K562 (cell line): Measurements from ENCODE around the gene EFEMP2. TPM values are rescaled to one million over a fixed set of nuclear protein-coding genes. Genes with fewer than 3 reads are reported as not detected.
A peak's percentile ranks its signal among the peaks of the same experiment; 100 is the strongest.

Source experiments
- FOXA3 ChIP-seq, 2 experiments: fragments of 450-650 bp in 1 of 2; sonication (generic) in 1 of 2; formaldehyde crosslinking; IDR thresholded peaks in 1 of 2; conservative IDR thresholded peaks in 1 of 2; 2 replicates each; pipeline versions ENCODE4 v1.4.0 to v1.8.0; 2020 to 2022; ENCODE audit warnings: mild to moderate bottlenecking in 2 of 2, missing genetic modification reagents in 1 of 2
- KLF10 ChIP-seq: fragments of 250-450 bp; sonication (Bioruptor Pico); IDR thresholded peaks from 2 replicates; pipeline ENCODE4 v1.6.1; 2021; ENCODE audit warnings: matching md5 sums
- NFE2 ChIP-seq: IDR thresholded peaks from 2 replicates; pipeline ENCODE4 v1.6.1; 2014; ENCODE audit warnings: antibody characterized with exemption, low read depth
- RBFOX2 ChIP-seq: fragments of 200-400 bp; formaldehyde crosslinking; IDR thresholded peaks from 2 replicates; pipeline ENCODE4 v1.6.1; 2017; ENCODE audit warnings: low read depth, mild to moderate bottlenecking, low read length, moderate library complexity
- TCF15 ChIP-seq: fragments of 250-450 bp; sonication (Bioruptor Pico); IDR thresholded peaks from 2 replicates; pipeline ENCODE4 v1.8.0; 2022; ENCODE audit warnings: moderate library complexity, mild to moderate bottlenecking, inconsistent platforms
- ZNF318 ChIP-seq, 2 experiments: fragments of 450-650 bp; IDR thresholded peaks; 2 replicates each; pipeline ENCODE4 v1.6.1; 2016; ENCODE audit warnings: mild to moderate bottlenecking in 2 of 2, borderline replicate concordance in 1 of 2, low read depth in 1 of 2, moderate library complexity in 1 of 2
- ZNF780A ChIP-seq: fragments of 250-450 bp; sonication (Bioruptor Pico); IDR thresholded peaks from 2 replicates; pipeline ENCODE4 v1.5.0; 2021; ENCODE audit warnings: mild to moderate bottlenecking
- polyA plus RNA-seq, 8 experiments: library from polyadenylated mRNA; depleted of rRNA in 4 of 8; stranded (reverse) in 5 of 8; unstranded in 3 of 8; fragments of >200 nt; fragmentation: Nextera tagmentation in 2 of 8; fragmentation: Illumina TruSeq in 1 of 8; extraction: Ambion mirVana in 2 of 8; extraction: Trizol in 1 of 8; gene quantifications; 2 replicates each; pipeline versions ENCODE4 v1.2.1 to v1.2.3, GENCODE V29; 2011 to 2014; ENCODE audit warnings: inconsistent platforms in 1 of 8, missing spikeins in 1 of 8
- total RNA-seq, 7 experiments: library from RNA; depleted of rRNA in 6 of 7; stranded (reverse); fragments of >200 nt in 6 of 7; fragmentation: Illumina TruSeq in 2 of 7; extraction: Trizol in 2 of 7; gene quantifications; 2 replicates each; pipeline versions ENCODE4 v1.2.1 to v1.2.3, GENCODE V29; 2011 to 2021; ENCODE audit warnings: low replicate concordance in 1 of 7
- TF ChIP-seq, protein P1 (sequence below): fragments of 200-400 bp; formaldehyde crosslinking; IDR thresholded peaks from 2 replicates; pipeline ENCODE4 v1.6.1; 2017; ENCODE audit warnings: mild to moderate bottlenecking, low read depth, low read length, moderate library complexity

The EFEMP2 gene
- total and polyA plus RNA-seq, 9 of the 15 experiments (the other 6 are each of a cell fraction or from before 2014, with no cell fraction given), result 0.07 to 2.9 (median 0.69) TPM; not detected in 1

DNA sequence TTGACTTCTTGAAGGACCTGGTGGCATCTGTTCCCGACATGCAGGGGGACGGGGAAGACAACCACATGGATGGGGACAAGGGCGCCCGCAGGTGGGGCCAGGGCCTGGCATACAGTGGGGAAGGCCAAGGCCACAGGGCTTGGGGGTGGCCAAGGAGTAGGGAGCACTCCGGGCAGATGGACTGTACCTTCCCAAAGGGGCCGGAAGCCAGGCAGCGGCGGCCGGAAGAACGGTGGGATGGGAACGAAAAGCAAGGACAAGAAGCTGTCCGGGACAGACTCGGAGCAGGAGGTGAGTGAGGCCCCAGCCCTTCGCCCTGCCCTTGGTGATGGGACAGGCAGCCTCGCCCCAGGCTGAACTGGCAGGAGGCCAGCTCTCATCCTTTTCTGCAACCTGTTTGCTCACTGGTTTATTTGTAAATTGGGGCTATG is 47.8 kb upstream of the EFEMP2 start (continued):
- no peak for TF ChIP-seq TCF15 (CRISPR knock-in tag)
- TF ChIP-seq ZNF318 (IDR thresholded peaks at IDR 0.05; ENCODE audit: borderline replicate concordance in 1 of 2, low read depth in 1 of 2), result no peak
- no peak for TF ChIP-seq ZNF780A (CRISPR knock-in tag)
- no peak for TF ChIP-seq KLF10 (CRISPR knock-in tag)
- TF ChIP-seq, protein P1, sequence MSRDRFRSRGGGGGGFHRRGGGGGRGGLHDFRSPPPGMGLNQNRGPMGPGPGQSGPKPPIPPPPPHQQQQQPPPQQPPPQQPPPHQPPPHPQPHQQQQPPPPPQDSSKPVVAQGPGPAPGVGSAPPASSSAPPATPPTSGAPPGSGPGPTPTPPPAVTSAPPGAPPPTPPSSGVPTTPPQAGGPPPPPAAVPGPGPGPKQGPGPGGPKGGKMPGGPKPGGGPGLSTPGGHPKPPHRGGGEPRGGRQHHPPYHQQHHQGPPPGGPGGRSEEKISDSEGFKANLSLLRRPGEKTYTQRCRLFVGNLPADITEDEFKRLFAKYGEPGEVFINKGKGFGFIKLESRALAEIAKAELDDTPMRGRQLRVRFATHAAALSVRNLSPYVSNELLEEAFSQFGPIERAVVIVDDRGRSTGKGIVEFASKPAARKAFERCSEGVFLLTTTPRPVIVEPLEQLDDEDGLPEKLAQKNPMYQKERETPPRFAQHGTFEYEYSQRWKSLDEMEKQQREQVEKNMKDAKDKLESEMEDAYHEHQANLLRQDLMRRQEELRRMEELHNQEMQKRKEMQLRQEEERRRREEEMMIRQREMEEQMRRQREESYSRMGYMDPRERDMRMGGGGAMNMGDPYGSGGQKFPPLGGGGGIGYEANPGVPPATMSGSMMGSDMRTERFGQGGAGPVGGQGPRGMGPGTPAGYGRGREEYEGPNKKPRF, result no peak
- no peak for TF ChIP-seq NFE2
- peak; percentile 54 for TF ChIP-seq RBFOX2
- TF ChIP-seq FOXA3 (CRISPR knock-in tag; conservative IDR thresholded peaks at IDR 0.05 in 1 of 2, IDR thresholded peaks at IDR 0.05 in 1 of 2), result 0 out of 4 replicates have a peak, but pooled peaks of 1 of the 2 experiments have one; percentile 7
- TF ChIP-seq, all 486 proteins: peak for 3
